CD4-positive, alpha-beta T cell (primary cell): ENCODE data around the gene ADH5. TPM values are rescaled to one million over a fixed set of nuclear protein-coding genes. Genes with fewer than 3 reads are reported as not detected.
"Not testable (repeated sequence)": the region's sequence is repeated elsewhere in the genome, so short reads cannot be mapped to it uniquely, and the experiment has no call there.

Source experiments
- ATAC-seq: fragments of 200-7000 bp; cut with Tn5 transposase; one replicate; pipeline ENCODE4 v1.10.0; 2022; ENCODE audit warnings: mild to moderate bottlenecking; ENCODE audit not compliant: poor library complexity
- CTCF ChIA-PET: fragments of 350-600 bp; sonication (Branson Sonifier 250); formaldehyde crosslinking; loops from one replicate; lab custom pipeline; 2021; ENCODE audit warnings: antibody characterized with exemption, inconsistent platforms; lab: Charles Lee
- POLR2A ChIA-PET: fragments of 350-600 bp; sonication (Branson Sonifier 250); formaldehyde crosslinking; loops from one replicate; lab custom pipeline; 2021; ENCODE audit warnings: antibody characterized with exemption, inconsistent platforms; lab: Charles Lee
- DNase-seq, 14 experiments: peaks; one replicate each; pipeline ENCODE4 v3.0.0-alpha.2; 2013 to 2020; ENCODE audit warnings: mixed read lengths in 2 of 14
- H3K27ac ChIP-seq, 2 donors: one replicate each; pipeline versions ENCODE4 v1.5.1 to v1.7.0; 2013; ENCODE audit warnings: low read length in 2 of 2, low read depth in 1 of 2, mild to moderate bottlenecking in 1 of 2
- H3K27me3 ChIP-seq, 2 experiments: 1 replicate in 1 of 2; 2 replicates in 1 of 2; pipeline versions ENCODE4 v1.6.1 to v1.7.0; 2013; ENCODE audit warnings: low read length in 2 of 2, control low read depth in 1 of 2, mild to moderate bottlenecking in 1 of 2, moderate library complexity in 1 of 2; ENCODE audit not compliant: insufficient read depth in 2 of 2, control insufficient read depth in 1 of 2
- H3K36me3 ChIP-seq: one replicate; pipeline ENCODE4 v1.6.1; 2013; ENCODE audit warnings: low read length, control low read depth; ENCODE audit not compliant: insufficient read depth
- H3K4me1 ChIP-seq: one replicate; pipeline ENCODE4 v1.6.1; 2013; ENCODE audit warnings: low read length, control low read depth; ENCODE audit not compliant: insufficient read depth
- H3K4me3 ChIP-seq: one replicate; pipeline ENCODE4 v1.5.1; 2013; ENCODE audit warnings: mild to moderate bottlenecking, low read length, moderate library complexity
- H3K9me3 ChIP-seq, 2 experiments: 1 replicate in 1 of 2; 2 replicates in 1 of 2; pipeline versions ENCODE4 v1.6.1 to v1.7.0; 2013; ENCODE audit warnings: low read length in 2 of 2, mild to moderate bottlenecking in 2 of 2, control low read depth in 1 of 2, moderate library complexity in 1 of 2; ENCODE audit not compliant: control insufficient read depth in 1 of 2, insufficient read depth in 1 of 2
- H3K27ac Mint-ChIP-seq: one replicate; pipeline ENCODE4 v1.8.0; 2020; ENCODE audit warnings: mixed read lengths
- H3K27me3 Mint-ChIP-seq: one replicate; pipeline ENCODE4 v1.8.0; 2021; ENCODE audit warnings: mixed read lengths
- H3K36me3 Mint-ChIP-seq: one replicate; pipeline ENCODE4 v1.8.0; 2021; ENCODE audit warnings: low read depth, mixed read lengths
- H3K4me1 Mint-ChIP-seq: one replicate; pipeline ENCODE4 v1.8.0; 2021; ENCODE audit warnings: low read depth, mixed read lengths
- H3K4me3 Mint-ChIP-seq: one replicate; pipeline ENCODE4 v1.8.0; 2020; ENCODE audit warnings: mild to moderate bottlenecking, mixed read lengths
- H3K9me3 Mint-ChIP-seq: one replicate; pipeline ENCODE4 v1.8.0; 2020; ENCODE audit warnings: mixed read lengths
- CTCF ChIP-seq: fragments of 200-600 bp; IDR thresholded peaks from one replicate; pipeline ENCODE4 v1.8.0; 2022; ENCODE audit warnings: antibody characterized with exemption, mild to moderate bottlenecking
- intact Hi-C, 2 experiments: fragments of 100-400 bp; cut with DNase I in 1 of 2; cut with micrococcal nuclease in 1 of 2; formaldehyde crosslinking; loops; one replicate each; pipeline versions ENCODE4 v1.15.1 to v1.9.0; 2023 to 2025; cut with DNase I, micrococcal nuclease
- total RNA-seq, 174 experiments: library from RNA in 2 of 174; stranded (reverse) in 2 of 174; gene quantifications; one replicate each; pipeline ENCODE4 v1.2.3 and lab custom pipeline; 2021 to 2026

ADH5 gene
- total RNA-seq, 2 experiments from 2014 or later = 49.1 to 52.0 TPM

GRCh38 chr4:99071159-99071558, 17.4 kb downstream of the ADH5 start:
- Histone ChIP-seq H3K27me3 (no peaks in the 10 kb centered on the region), H3K36me3 (peaks cover 53% of the 10 kb centered on the region), H3K4me3 (no peak overlapping the region), H3K27ac (no peak overlapping the region), H3K9me3 (no peaks in the 10 kb centered on the region), H3K4me1 (no peaks in the 10 kb centered on the region)
- Mint-ChIP-seq H3K4me1 (no peaks in the 10 kb centered on the region), H3K27ac (no peak overlapping the region), H3K36me3 (peaks cover 87% of the 10 kb centered on the region), H3K4me3 (no peak overlapping the region), H3K27me3 (no peaks in the 10 kb centered on the region), H3K9me3 (no peaks in the 10 kb centered on the region)
- DNase-seq (no peak), ATAC-seq (no peak)
- intact Hi-C loops = no loop called here
- TF ChIP-seq CTCF = no peak
- CTCF ChIA-PET = interaction anchor here (2.7 kb wide), 1 partner anchor 76 kb away, joined by 11 read pairs; the partner anchor contains the start of gene METAP1
- POLR2A ChIA-PET = interaction anchor here (1.4 kb wide), 1 partner anchor 17 kb away, joined by 4 read pairs; the partner anchor contains the start of gene ADH5

- ChIA-PET POLR2A (interaction anchor here (1.6 kb wide), 1 partner anchor 21 kb away, joined by 4 read pairs; the partner anchor contains the start of gene ADH5), CTCF (interaction anchor here (0.7 to 0.9 kb wide), 2 partner anchors 12 to 72 kb away, joined by 3 read pairs; partner anchors contain the start of gene METAP1)
- H3K27me3 Mint-ChIP-seq = no peaks in the 10 kb centered on the region
Measured at GRCh38 chr4:99067617-99068016, 21.0 kb downstream of the ADH5 start.

GRCh38 chr4:99065521-99065920, 23.1 kb downstream of the ADH5 start:
- CTCF ChIA-PET, H3K4me1 Mint-ChIP-seq, POLR2A ChIA-PET, H3K27ac Mint-ChIP-seq, H3K4me1 ChIP-seq, H3K9me3 ChIP-seq, ATAC-seq, intact Hi-C loops, H3K27me3 Mint-ChIP-seq, DNase-seq, H3K4me3 Mint-ChIP-seq, H3K27ac ChIP-seq, H3K4me3 ChIP-seq, H3K27me3 ChIP-seq, H3K9me3 Mint-ChIP-seq: not testable (repeated sequence)
- H3K36me3 Mint-ChIP-seq = peaks cover 83% of the 10 kb centered on the region
- H3K36me3 ChIP-seq = peaks cover 17% of the 10 kb centered on the region

More at GRCh38 chr4:99067617-99068016, 21.0 kb downstream of the ADH5 start:
- Histone ChIP-seq H3K27ac (no peak overlapping the region), H3K4me3 (no peak overlapping the region), H3K4me1 (no peaks in the 10 kb centered on the region), H3K36me3 (peaks cover 23% of the 10 kb centered on the region), H3K27me3 (no peaks in the 10 kb centered on the region), H3K9me3 (no peaks in the 10 kb centered on the region)
- H3K9me3 Mint-ChIP-seq = no peaks in the 10 kb centered on the region
- DNase-seq = no peak
- H3K36me3 Mint-ChIP-seq = peaks cover 83% of the 10 kb centered on the region
- TF ChIP-seq CTCF = no peak
- no peaks in the 10 kb centered on the region for H3K4me1 Mint-ChIP-seq
- no peak for ATAC-seq
- intact Hi-C loops = no loop called here
- H3K27ac Mint-ChIP-seq = no peak overlapping the region
- no peak overlapping the region for H3K4me3 Mint-ChIP-seq

- Histone ChIP-seq H3K4me3 (no peak overlapping the region), H3K27me3 (no peaks in the 10 kb centered on the region), H3K36me3 (peaks cover 39% of the 10 kb centered on the region), H3K9me3 (no peaks in the 10 kb centered on the region), H3K27ac (no peak overlapping the region), H3K4me1 (no peaks in the 10 kb centered on the region)
- POLR2A ChIA-PET = no interaction called here
- CTCF ChIA-PET = interaction anchor here (1.3 kb wide), 1 partner anchor 67 kb away, joined by 11 read pairs; the partner anchor contains the start of gene METAP1
- Mint-ChIP-seq H3K4me1 (no peaks in the 10 kb centered on the region), H3K27me3 (no peaks in the 10 kb centered on the region), H3K9me3 (no peaks in the 10 kb centered on the region), H3K27ac (no peak overlapping the region), H3K4me3 (no peak overlapping the region), H3K36me3 (peaks cover 83% of the 10 kb centered on the region)
- no peak for TF ChIP-seq CTCF
- ATAC-seq (no peak), DNase-seq (no peak)
- intact Hi-C loops = no loop called here
Measured at GRCh38 chr4:99062120-99062519, 26.5 kb downstream of the ADH5 start.
